WERI-Rb-1 (cell line): Measurements from ENCODE around the gene PTPN2.

Experiments
- DNase-seq: peaks from one replicate; pipeline ENCODE4 v3.0.0-alpha.2; 2020
- H3K27ac ChIP-seq: fragments of 250-450 bp; sonication (Bioruptor Pico); 2 replicates; pipeline ENCODE4 v1.5.1; 2020; ENCODE audit warnings: mild to moderate bottlenecking, moderate library complexity
- H3K27me3 ChIP-seq: fragments of 250-450 bp; sonication (Bioruptor Pico); 2 replicates; pipeline ENCODE4 v1.5.1; 2021; ENCODE audit warnings: mild to moderate bottlenecking, low read depth, moderate library complexity; ENCODE audit not compliant: insufficient read depth, severe bottlenecking
- H3K36me3 ChIP-seq: fragments of 250-450 bp; sonication (Bioruptor Pico); 2 replicates; pipeline ENCODE4 v1.5.1; 2020; ENCODE audit warnings: mild to moderate bottlenecking, moderate library complexity
- H3K4me3 ChIP-seq: 2 replicates; pipeline ENCODE4 v1.5.1; 2011; ENCODE audit warnings: low read depth, mild to moderate bottlenecking, control low read depth, low read length
- H3K9me3 ChIP-seq: fragments of 250-450 bp; sonication (Bioruptor Pico); 2 replicates; pipeline ENCODE4 v1.5.1; 2021; ENCODE audit warnings: mild to moderate bottlenecking, moderate library complexity; ENCODE audit not compliant: severe bottlenecking
- CTCF ChIP-seq: IDR thresholded peaks from 2 replicates; pipeline ENCODE4 v1.5.1; 2011; ENCODE audit warnings: low read depth, mild to moderate bottlenecking, control low read depth, inconsistent platforms, low read length

PTPN2 gene

GRCh38 chr18:12911025-12911928 lies 27.2 kb upstream of the PTPN2 start:
- H3K27ac ChIP-seq, result no peak overlapping the region
- no peak overlapping the region for H3K4me3 ChIP-seq
- H3K9me3 ChIP-seq, result no peaks in the 10 kb centered on the region
- no peak for DNase-seq
- no peaks in the 10 kb centered on the region for H3K36me3 ChIP-seq
- no peaks in the 10 kb centered on the region for H3K27me3 ChIP-seq
- no peak for TF ChIP-seq CTCF

- TF ChIP-seq CTCF, result no peak
These were observed 24.7 kb upstream of the PTPN2 start for GRCh38 chr18:12908706-12909105.

GRCh38 chr18:12907258-12907925 lies 23.4 kb upstream of the PTPN2 start:
- Histone ChIP-seq H3K4me3 (no peak overlapping the region), H3K27ac (no peak overlapping the region), H3K27me3 (no peaks in the 10 kb centered on the region), H3K36me3 (no peaks in the 10 kb centered on the region), H3K9me3 (no peaks in the 10 kb centered on the region)
- TF ChIP-seq CTCF, result no peak
- DNase-seq, result no peak

More at GRCh38 chr18:12908706-12909105, 24.7 kb upstream of the PTPN2 start:
- H3K36me3 ChIP-seq, result no peaks in the 10 kb centered on the region
- no peak overlapping the region for H3K4me3 ChIP-seq
- no peak overlapping the region for H3K27ac ChIP-seq
- H3K9me3 ChIP-seq, result no peaks in the 10 kb centered on the region
- no peaks in the 10 kb centered on the region for H3K27me3 ChIP-seq
- DNase-seq, result no peak

GRCh38 chr18:12906773-12907172 lies 22.7 kb upstream of the PTPN2 start:
- no peak for TF ChIP-seq CTCF
- no peaks in the 10 kb centered on the region for H3K9me3 ChIP-seq
- H3K36me3 ChIP-seq, result no peaks in the 10 kb centered on the region
- no peak overlapping the region for H3K4me3 ChIP-seq
- no peak overlapping the region for H3K27ac ChIP-seq
- H3K27me3 ChIP-seq, result no peaks in the 10 kb centered on the region
- DNase-seq, result no peak

GRCh38 chr18:12906119-12906518 lies 22.1 kb upstream of the PTPN2 start:
- no peaks in the 10 kb centered on the region for H3K9me3 ChIP-seq
- no peak for DNase-seq
- H3K36me3 ChIP-seq, result no peaks in the 10 kb centered on the region
- no peaks in the 10 kb centered on the region for H3K27me3 ChIP-seq
- H3K27ac ChIP-seq, result no peak overlapping the region
- no peak overlapping the region for H3K4me3 ChIP-seq
- no peak for TF ChIP-seq CTCF
